Measurements from ENCODE around the gene DNASE1L3. TPM values are rescaled to one million over a fixed set of nuclear protein-coding genes. Genes with fewer than 3 reads are reported as not detected.

Gene DNASE1L3
- total and polyA plus RNA-seq, 2 of the 13 experiments (the other 11 are each of a cell fraction or from before 2014, with no cell fraction given), result 0.86 to 1.7 TPM

DNA sequence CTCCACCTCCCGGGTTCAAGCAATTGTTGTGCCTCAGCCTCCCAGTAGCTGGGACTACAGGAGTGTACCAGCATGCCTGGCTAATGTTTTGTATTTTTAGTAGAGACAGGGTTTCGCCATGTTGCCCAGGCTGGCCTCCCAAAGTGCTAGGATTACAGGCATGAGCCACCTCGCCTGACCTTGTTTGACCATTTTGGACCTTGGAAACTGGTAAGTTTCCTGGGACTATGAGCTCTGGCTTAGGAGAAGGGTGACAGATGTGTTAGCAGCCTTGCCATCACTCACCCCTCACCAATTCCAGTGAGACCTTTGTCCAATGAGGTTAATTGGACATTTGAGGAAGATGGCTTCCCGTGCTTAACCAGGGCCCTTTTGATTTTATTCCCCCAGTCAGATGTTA is 19.9 kb downstream of the DNASE1L3 start (continued):
- no peak for TF ChIP-seq ZNF235 (CRISPR knock-in tag; IDR thresholded peaks at IDR 0.05; ENCODE audit: borderline replicate concordance)

DNA sequence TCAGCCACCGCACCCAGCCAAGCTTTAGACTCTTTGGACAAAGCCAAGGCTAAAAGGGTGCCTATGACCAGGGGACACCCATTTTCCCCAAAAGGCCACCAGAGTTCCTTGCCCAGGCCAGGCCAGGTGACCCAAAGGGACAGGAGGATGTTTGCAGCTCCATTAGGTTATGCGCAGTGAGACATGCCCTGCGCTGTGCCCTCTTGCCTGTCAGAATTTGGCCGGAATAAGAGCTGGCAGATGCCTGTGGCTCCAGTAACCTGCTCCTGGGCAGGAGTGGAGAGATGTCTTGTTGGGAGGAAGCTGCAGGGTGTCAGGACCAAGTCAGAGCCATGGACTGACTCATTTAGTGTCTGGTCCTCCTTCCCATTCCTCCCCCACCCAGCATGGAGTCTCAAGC is 20.5 kb downstream of the DNASE1L3 start:
- no peak overlapping the region for H2AFZ ChIP-seq (ENCODE audit: low read length)
- no peak for ATAC-seq
- TF ChIP-seq MAZ (IDR thresholded peaks at IDR 0.05; ENCODE audit: borderline replicate concordance, low read depth, low read length) (no peak), MAZ (CRISPR knock-in tag; IDR thresholded peaks at IDR 0.05; ENCODE audit: low read depth) (no peak), MED13 (CRISPR knock-in tag; IDR thresholded peaks at IDR 0.05) (no peak), AGO1 (IDR thresholded peaks at IDR 0.05; ENCODE audit: low read depth, low read length, poor library complexity, severe bottlenecking) (no peak), HCFC1 (IDR thresholded peaks at IDR 0.05; ENCODE audit: low read depth, low read length) (no peak), ZNF7 (CRISPR knock-in tag; IDR thresholded peaks at IDR 0.05) (peak; percentile 60; the same call in 1 of the 2 replicates), MEIS2 (CRISPR knock-in tag; IDR thresholded peaks at IDR 0.05) (no peak), ZBTB1 (CRISPR knock-in tag; IDR thresholded peaks at IDR 0.05; ENCODE audit: borderline replicate concordance) (no peak), ZC3H13 (CRISPR knock-in tag; IDR thresholded peaks at IDR 0.05) (no peak), NFIC (IDR thresholded peaks at IDR 0.05; ENCODE audit: low read length) (no peak)
- TF ChIP-seq, protein P1, sequence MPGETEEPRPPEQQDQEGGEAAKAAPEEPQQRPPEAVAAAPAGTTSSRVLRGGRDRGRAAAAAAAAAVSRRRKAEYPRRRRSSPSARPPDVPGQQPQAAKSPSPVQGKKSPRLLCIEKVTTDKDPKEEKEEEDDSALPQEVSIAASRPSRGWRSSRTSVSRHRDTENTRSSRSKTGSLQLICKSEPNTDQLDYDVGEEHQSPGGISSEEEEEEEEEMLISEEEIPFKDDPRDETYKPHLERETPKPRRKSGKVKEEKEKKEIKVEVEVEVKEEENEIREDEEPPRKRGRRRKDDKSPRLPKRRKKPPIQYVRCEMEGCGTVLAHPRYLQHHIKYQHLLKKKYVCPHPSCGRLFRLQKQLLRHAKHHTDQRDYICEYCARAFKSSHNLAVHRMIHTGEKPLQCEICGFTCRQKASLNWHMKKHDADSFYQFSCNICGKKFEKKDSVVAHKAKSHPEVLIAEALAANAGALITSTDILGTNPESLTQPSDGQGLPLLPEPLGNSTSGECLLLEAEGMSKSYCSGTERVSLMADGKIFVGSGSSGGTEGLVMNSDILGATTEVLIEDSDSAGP (CRISPR knock-in tag; IDR thresholded peaks at IDR 0.05; ENCODE audit: borderline replicate concordance), result 0 out of 2 replicates have a peak, but pooled peaks have one; percentile 34
- TF ChIP-seq, protein P2, sequence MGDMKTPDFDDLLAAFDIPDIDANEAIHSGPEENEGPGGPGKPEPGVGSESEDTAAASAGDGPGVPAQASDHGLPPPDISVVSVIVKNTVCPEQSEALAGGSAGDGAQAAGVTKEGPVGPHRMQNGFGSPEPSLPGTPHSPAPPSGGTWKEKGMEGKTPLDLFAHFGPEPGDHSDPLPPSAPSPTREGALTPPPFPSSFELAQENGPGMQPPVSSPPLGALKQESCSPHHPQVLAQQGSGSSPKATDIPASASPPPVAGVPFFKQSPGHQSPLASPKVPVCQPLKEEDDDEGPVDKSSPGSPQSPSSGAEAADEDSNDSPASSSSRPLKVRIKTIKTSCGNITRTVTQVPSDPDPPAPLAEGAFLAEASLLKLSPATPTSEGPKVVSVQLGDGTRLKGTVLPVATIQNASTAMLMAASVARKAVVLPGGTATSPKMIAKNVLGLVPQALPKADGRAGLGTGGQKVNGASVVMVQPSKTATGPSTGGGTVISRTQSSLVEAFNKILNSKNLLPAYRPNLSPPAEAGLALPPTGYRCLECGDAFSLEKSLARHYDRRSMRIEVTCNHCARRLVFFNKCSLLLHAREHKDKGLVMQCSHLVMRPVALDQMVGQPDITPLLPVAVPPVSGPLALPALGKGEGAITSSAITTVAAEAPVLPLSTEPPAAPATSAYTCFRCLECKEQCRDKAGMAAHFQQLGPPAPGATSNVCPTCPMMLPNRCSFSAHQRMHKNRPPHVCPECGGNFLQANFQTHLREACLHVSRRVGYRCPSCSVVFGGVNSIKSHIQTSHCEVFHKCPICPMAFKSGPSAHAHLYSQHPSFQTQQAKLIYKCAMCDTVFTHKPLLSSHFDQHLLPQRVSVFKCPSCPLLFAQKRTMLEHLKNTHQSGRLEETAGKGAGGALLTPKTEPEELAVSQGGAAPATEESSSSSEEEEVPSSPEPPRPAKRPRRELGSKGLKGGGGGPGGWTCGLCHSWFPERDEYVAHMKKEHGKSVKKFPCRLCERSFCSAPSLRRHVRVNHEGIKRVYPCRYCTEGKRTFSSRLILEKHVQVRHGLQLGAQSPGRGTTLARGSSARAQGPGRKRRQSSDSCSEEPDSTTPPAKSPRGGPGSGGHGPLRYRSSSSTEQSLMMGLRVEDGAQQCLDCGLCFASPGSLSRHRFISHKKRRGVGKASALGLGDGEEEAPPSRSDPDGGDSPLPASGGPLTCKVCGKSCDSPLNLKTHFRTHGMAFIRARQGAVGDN (CRISPR knock-in tag; IDR thresholded peaks at IDR 0.05), result peak; percentile 55
- TF ChIP-seq, protein P3, sequence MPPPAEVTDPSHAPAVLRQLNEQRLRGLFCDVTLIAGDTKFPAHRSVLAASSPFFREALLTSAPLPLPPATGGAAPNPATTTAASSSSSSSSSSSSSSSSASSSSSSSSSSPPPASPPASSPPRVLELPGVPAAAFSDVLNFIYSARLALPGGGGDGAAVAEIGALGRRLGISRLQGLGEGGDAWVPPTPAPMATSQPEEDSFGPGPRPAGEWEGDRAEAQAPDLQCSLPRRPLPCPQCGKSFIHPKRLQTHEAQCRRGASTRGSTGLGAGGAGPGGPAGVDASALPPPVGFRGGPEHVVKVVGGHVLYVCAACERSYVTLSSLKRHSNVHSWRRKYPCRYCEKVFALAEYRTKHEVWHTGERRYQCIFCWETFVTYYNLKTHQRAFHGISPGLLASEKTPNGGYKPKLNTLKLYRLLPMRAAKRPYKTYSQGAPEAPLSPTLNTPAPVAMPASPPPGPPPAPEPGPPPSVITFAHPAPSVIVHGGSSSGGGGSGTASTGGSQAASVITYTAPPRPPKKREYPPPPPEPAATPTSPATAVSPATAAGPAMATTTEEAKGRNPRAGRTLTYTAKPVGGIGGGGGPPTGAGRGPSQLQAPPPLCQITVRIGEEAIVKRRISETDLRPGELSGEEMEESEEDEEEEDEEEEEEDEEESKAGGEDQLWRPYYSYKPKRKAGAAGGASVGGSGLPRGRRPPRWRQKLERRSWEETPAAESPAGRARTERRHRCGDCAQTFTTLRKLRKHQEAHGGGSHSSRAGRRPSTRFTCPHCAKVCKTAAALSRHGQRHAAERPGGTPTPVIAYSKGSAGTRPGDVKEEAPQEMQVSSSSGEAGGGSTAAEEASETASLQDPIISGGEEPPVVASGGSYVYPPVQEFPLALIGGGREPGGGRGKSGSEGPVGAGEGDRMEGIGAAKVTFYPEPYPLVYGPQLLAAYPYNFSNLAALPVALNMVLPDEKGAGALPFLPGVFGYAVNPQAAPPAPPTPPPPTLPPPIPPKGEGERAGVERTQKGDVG (CRISPR knock-in tag; IDR thresholded peaks at IDR 0.05; ENCODE audit: borderline replicate concordance), result 0 out of 2 replicates have a peak, but pooled peaks have one; percentile 55

More for the DNA sequence above, 20.5 kb downstream of the DNASE1L3 start:
- BruUV-seq (replicated peaks), result no TSS peak
- POLR2A ChIA-PET, result interaction anchor here (1.0 to 3.9 kb wide), 4 partner anchors 11 to 116 kb away, joined by 3 to 28 read pairs (median 10); partner anchors contain the start of genes HTD2 and RPP14
- Histone ChIP-seq H3K79me2 (ENCODE audit: insufficient read depth, low read length) (no peaks in the 10 kb centered on the region), H3K9ac (ENCODE audit: insufficient read depth, low read depth, low read length) (no peak overlapping the region), H3K27me3 (ENCODE audit: control insufficient read depth in 1 of 2, insufficient read depth in 2 of 2, low read length in 2 of 2) (no peaks in the 10 kb centered on the region), H3K4me1 (ENCODE audit: insufficient read depth, low read length) (peaks cover 91% of the 10 kb centered on the region), H3K27ac (ENCODE audit: extremely low read length, insufficient read depth, low read length) (peak overlapping the region; percentile 84), H3K36me3 (replicated peaks in 1 of 2; ENCODE audit: control insufficient read depth in 1 of 2, insufficient read depth in 2 of 2, low read length in 2 of 2) (no peaks in the 10 kb centered on the region), H3K4me2 (ENCODE audit: low read depth, low read length) (no peak overlapping the region), H3K9me3 (ENCODE audit: low read length) (no peaks in the 10 kb centered on the region), H3K4me3 (replicated peaks in 1 of 3; ENCODE audit: insufficient read depth in 1 of 3, low read depth in 2 of 3, low read length in 3 of 3) (no peak overlapping the region), H4K20me1 (ENCODE audit: insufficient read depth, low read length) (no peaks in the 10 kb centered on the region)
- intact Hi-C loops (cut with micrococcal nuclease; ENCODE audit: unreplicated experiment) (no loop called here), in situ Hi-C loops (cut with HindIII; ENCODE audit: extremely low pct_ligation_motif_present, low pct_unique_long_range_greater_than_20kb) (no loop called here)
- WGBS (ENCODE audit: low lambda C conversion rate), result 93% methylated on average over 2 of the region's 4 CpGs
- FAIRE-seq (no peak), DNase-seq (ENCODE audit: low spot score) (no peak)
- CTCF ChIA-PET (ENCODE audit: low intra/inter-chr PET ratio, low total read pairs), result no interaction called here
